GM23248 (cell line): Measurements from ENCODE around the gene MTRR. TPM values are rescaled to one million over a fixed set of nuclear protein-coding genes. Genes with fewer than 3 reads are reported as not detected.

ENCODE experiments used
- DNase-seq: peaks from one replicate; pipeline ENCODE4 v3.0.0-alpha.2; 2015
- H2AFZ ChIP-seq: fragments of 200-600 bp; sonication (generic); 2 replicates; pipeline ENCODE4 v1.6.1; 2016; ENCODE audit warnings: antibody characterized with exemption
- H3F3A ChIP-seq: fragments of 200-600 bp; sonication (generic); 2 replicates; pipeline ENCODE4 v1.6.1; 2016; ENCODE audit warnings: mild to moderate bottlenecking, antibody characterized with exemption, mixed run types; ENCODE audit not compliant: insufficient read depth
- H3K27ac ChIP-seq: fragments of 200-600 bp; sonication (generic); 2 replicates; pipeline ENCODE4 v1.5.1; 2016; ENCODE audit warnings: mild to moderate bottlenecking
- H3K27me3 ChIP-seq: fragments of 200-600 bp; sonication (generic); replicated peaks from 2 replicates; pipeline ENCODE4 v1.6.1; 2016; ENCODE audit warnings: mild to moderate bottlenecking; ENCODE audit not compliant: insufficient read depth
- H3K36me3 ChIP-seq: fragments of 200-600 bp; sonication (generic); 2 replicates; pipeline ENCODE4 v1.6.1; 2016; ENCODE audit warnings: low read depth, mild to moderate bottlenecking
- H3K4me1 ChIP-seq: fragments of 200-600 bp; sonication (generic); 2 replicates; pipeline ENCODE4 v1.6.1; 2016; ENCODE audit warnings: mild to moderate bottlenecking; ENCODE audit not compliant: insufficient read depth
- H3K4me2 ChIP-seq: fragments of 200-600 bp; sonication (generic); one replicate; pipeline ENCODE4 v1.6.1; 2016; ENCODE audit warnings: mild to moderate bottlenecking; ENCODE audit not compliant: unreplicated experiment
- H3K4me3 ChIP-seq: fragments of 200-600 bp; sonication (generic); 2 replicates; pipeline ENCODE4 v1.5.1; 2016; ENCODE audit warnings: mild to moderate bottlenecking
- H3K79me2 ChIP-seq: fragments of 200-600 bp; sonication (generic); 2 replicates; pipeline ENCODE4 v1.6.1; 2016; ENCODE audit warnings: mild to moderate bottlenecking; ENCODE audit not compliant: insufficient read depth
- H3K9ac ChIP-seq: fragments of 200-600 bp; sonication (generic); 2 replicates; pipeline ENCODE4 v1.6.1; 2016; ENCODE audit warnings: mild to moderate bottlenecking
- H3K9me2 ChIP-seq: fragments of 200-600 bp; sonication (generic); 2 replicates; pipeline ENCODE4 v1.6.1; 2016; ENCODE audit warnings: mixed run types, mild to moderate bottlenecking, moderate library complexity; ENCODE audit not compliant: insufficient read depth
- H3K9me3 ChIP-seq: fragments of 200-600 bp; sonication (generic); one replicate; pipeline ENCODE4 v1.6.1; 2017; ENCODE audit warnings: low read depth
- H4K20me1 ChIP-seq: fragments of 200-600 bp; sonication (generic); 2 replicates; pipeline ENCODE4 v1.6.0; 2016; ENCODE audit not compliant: insufficient read depth
- EZH2 ChIP-seq: fragments of 200-600 bp; sonication (generic); IDR thresholded peaks from 2 replicates; pipeline ENCODE4 v1.6.1; 2018; ENCODE audit warnings: antibody characterized with exemption, mild to moderate bottlenecking; ENCODE audit not compliant: insufficient read depth, poor library complexity, severe bottlenecking
- EZH2phosphoT487 ChIP-seq: fragments of 200-600 bp; sonication (generic); IDR thresholded peaks from 2 replicates; pipeline ENCODE4 v1.6.1; 2018; ENCODE audit warnings: antibody characterized with exemption, moderate library complexity, mild to moderate bottlenecking, low read depth; ENCODE audit not compliant: insufficient read depth
- WGBS, 2 experiments: methylation state at CpG; one replicate each; pipeline ENCODE4 v1.1.6; 2015 to 2017; ENCODE audit warnings: low lambda C conversion rate in 2 of 2, low coverage in 1 of 2; ENCODE audit errors: missing lambda C conversion rate in 2 of 2; 5-methylcytosine and 5-hydroxymethylcytosine counted together
- in situ Hi-C: fragments of 300-500 bp; cut with MboI; formaldehyde crosslinking; loops from 2 replicates; pipeline ENCODE4 v1.15.0; 2020
- polyA plus RNA-seq: library from polyadenylated mRNA; unstranded; fragments of >200 nt; fragmentation: Nextera tagmentation; extraction: Ambion mirVana; gene quantifications from 2 replicates; pipeline ENCODE4 v1.2.1, GENCODE V29; 2016
- total RNA-seq: library from RNA; depleted of rRNA; stranded (reverse); fragments of >200 nt; shearing (Covaris generic); gene quantifications from 2 replicates; pipeline ENCODE4 v1.2.3, GENCODE V29; 2014

Gene MTRR
- total and polyA plus RNA-seq, 2 experiments from 2014 or later = 27.6 to 29.3 TPM

DNA sequence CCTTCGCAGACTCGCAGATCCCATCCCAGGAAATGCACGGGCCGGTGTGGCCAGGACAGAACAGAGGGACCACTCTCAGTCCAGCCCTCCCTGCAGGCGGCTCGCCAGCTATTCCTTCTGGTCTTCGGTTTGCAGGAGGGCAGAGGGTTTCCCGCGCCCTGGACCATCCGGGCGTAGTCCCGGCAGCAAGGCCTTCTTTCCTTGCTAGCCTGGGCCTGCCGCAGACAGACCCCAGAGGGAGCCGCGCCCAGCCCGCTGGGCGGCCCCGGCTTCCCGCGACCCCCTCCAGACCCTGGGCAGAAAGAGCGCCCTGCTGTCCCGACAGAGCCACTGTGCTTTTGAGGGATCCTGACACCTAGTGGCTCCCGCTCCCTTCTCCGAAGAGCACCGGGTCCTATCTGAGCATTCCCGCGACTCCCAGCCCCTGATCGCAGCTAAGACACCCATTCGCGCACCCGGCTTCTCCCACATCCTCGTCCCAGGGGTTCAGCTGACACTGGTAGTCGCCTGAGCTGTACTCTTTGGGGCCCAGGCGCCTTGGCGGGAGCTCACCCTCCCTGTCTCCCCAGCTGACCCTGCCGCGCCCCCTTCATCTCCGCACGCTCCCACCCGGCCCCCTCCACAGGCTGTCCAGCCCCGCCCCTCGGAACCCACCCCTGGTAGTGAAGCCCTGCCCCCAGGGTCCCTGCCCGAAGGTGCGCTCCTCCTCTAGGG lies 19.1 kb upstream of the MTRR start:
- no peaks in the 10 kb centered on the region for H4K20me1 ChIP-seq
- H3K79me2 ChIP-seq = no peaks in the 10 kb centered on the region
- H3K27me3 ChIP-seq = peaks cover 20% of the 10 kb centered on the region

DNA sequence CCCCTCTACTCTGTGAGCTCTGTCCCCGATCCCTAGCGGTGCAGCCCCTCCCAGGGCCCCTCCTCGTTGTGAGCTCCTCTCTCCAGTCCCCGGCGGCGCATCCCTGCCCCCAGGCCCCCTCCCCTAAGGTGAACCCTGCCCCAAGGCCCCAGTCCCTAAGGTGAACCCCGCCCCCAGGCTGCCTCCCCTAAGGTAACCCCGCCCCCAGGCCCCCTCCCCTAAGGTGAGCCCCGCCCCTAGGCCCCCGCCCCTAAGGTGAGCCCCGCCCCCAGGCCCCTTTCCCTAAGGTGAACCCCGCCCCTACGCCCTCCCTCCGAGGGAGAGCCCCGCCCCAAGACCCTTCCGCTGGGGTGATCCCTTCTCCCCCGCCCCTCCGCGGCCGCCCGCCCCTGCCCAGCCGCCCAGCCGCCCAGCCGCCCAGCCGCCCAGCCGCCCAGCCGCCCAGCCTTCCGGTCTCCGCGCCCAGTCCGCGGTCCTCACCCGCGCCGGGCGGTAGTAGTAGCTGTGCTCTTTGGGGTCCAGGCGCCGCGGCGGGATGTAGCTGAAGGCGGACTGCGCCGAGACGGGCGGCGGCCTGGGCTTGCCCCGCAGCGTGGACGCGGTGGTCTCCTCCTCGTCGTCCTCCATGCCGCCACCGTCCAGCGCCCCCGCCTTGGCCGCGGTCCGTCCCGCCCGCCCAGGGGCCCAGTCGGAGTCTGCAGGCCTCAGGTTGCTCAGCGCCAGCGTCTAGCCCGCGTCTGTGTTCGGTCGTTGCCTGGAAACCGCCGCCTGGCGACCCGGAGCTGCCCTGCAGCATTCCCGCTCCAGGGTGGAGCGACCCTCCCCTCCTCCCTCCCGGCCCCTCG lies 18.3 kb upstream of the MTRR start, which contains the start of gene CFAP90:
TSS of gene CFAP90 (minus strand) at position 739 of the 845 bp plus-strand sequence. CDS start at position 627, 112 bp downstream.
- Histone ChIP-seq H3K27ac (no peak within 1 kb of the TSS), H3K79me2 (no peaks in the 10 kb centered on the region), H3K4me1 (no peaks in the 10 kb centered on the region), H3K4me3 (peak within 1 kb of the TSS; percentile 64), H3K9me3 (no peaks in the 10 kb centered on the region), H3F3A (no peaks in the 10 kb centered on the region), H4K20me1 (no peaks in the 10 kb centered on the region), H3K36me3 (no peaks in the 10 kb centered on the region), H2AFZ (peak within 1 kb of the TSS; percentile 39; the same call in 1 of the 2 replicates), H3K27me3 (peaks cover 20% of the 10 kb centered on the region), H3K4me2 (peak within 1 kb of the TSS; percentile 41), H3K9me2 (no peaks in the 10 kb centered on the region), H3K9ac (no peak within 1 kb of the TSS)
- in situ Hi-C loops = no loop called here
- TF ChIP-seq EZH2 = no peak
- peak; percentile 64 for DNase-seq
- 4 to 5% methylated on average over 20 to 51 of the region's 76 CpGs for WGBS, 2 experiments

More for the DNA sequence above, 19.1 kb upstream of the MTRR start:
- Histone ChIP-seq H3K4me2 (no peak overlapping the region), H3K4me3 (no peak overlapping the region), H3K36me3 (no peaks in the 10 kb centered on the region), H3K9me2 (no peaks in the 10 kb centered on the region), H3K9me3 (no peaks in the 10 kb centered on the region), H3F3A (no peaks in the 10 kb centered on the region), H2AFZ (no peak overlapping the region), H3K4me1 (no peaks in the 10 kb centered on the region), H3K9ac (no peak overlapping the region), H3K27ac (no peak overlapping the region)
- in situ Hi-C loops = no loop called here
- TF ChIP-seq EZH2 = peak; percentile 73
- no peak for TF ChIP-seq EZH2phosphoT487
- WGBS, 2 experiments = 17 to 25% methylated on average over 25 to 43 of the region's 44 CpGs
- peak; percentile 18 for DNase-seq

DNA sequence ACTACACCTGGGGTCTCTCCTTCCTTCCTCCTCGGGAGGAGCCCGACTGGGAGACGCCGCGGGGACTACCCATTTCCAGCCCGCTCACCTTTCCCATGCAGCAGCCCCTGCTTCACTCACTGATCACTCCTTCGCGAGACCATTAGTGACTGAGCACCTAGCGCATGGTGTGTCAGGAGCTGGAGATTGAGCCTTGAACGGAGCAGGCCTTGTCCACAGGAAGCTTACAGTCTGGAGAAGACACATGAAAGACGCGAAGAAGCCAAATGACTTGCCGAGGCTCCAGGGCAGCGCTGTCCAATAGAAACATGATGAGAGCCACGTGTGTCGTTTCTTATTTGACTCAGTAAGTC lies 17.7 kb upstream of the MTRR start:
- in situ Hi-C loops = no loop called here
- Histone ChIP-seq H4K20me1 (no peaks in the 10 kb centered on the region), H3K36me3 (no peaks in the 10 kb centered on the region), H3K79me2 (no peaks in the 10 kb centered on the region), H3K27me3 (peaks cover 20% of the 10 kb centered on the region), H3K4me3 (peak overlapping the region; percentile 64; the same call in 1 of the 2 replicates), H3K9me3 (no peaks in the 10 kb centered on the region), H2AFZ (0 out of 2 replicates have a peak overlapping the region, but pooled peaks have one; percentile 39), H3K4me2 (peak overlapping the region; percentile 41), H3F3A (no peaks in the 10 kb centered on the region), H3K9ac (no peak overlapping the region), H3K27ac (no peak overlapping the region), H3K9me2 (no peaks in the 10 kb centered on the region), H3K4me1 (no peaks in the 10 kb centered on the region)
- WGBS, 2 experiments = 67 to 86% methylated on average over 13 to 16 of the region's 16 CpGs
- DNase-seq = no peak
- TF ChIP-seq EZH2phosphoT487 = no peak
- TF ChIP-seq EZH2 = no peak

DNA sequence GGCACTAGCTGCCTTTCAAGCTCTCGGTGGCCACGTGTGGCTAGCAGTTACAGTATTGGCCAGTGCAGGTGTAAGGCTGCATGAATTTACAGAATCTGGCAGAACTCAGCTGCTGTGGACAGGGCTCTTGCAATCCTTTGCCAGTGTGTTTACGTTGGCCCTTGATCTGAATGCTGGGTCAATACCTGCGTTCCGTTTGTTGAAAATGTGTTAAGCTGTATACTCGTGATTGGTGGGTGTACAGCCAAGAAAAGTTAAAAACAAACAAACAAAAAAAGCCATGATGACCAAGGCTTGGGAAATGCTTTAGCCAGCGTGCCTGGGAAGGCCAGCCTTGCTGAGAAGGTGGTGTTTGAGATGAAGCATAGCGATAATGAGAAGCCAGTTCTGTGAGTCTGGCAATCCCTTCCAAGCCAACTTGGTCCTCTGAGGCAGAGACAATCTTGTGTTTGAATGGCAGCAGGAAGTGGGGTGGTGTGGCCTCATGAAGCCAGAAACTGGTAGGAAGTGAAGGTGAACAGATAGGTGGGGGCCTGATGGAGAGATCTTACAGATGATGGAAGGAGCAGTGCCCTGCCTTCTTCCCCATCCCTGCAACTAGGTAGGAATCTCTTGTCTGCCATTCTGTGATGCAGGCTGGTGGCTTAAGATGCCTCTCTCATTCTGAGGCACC lies 17.2 kb upstream of the MTRR start:
- no peaks in the 10 kb centered on the region for H3K79me2 ChIP-seq
- H3K9me3 ChIP-seq = no peaks in the 10 kb centered on the region
- no peak overlapping the region for H3K27ac ChIP-seq
- H3K4me1 ChIP-seq = no peaks in the 10 kb centered on the region
- no peak overlapping the region for H2AFZ ChIP-seq
- in situ Hi-C loops = no loop called here
- no peaks in the 10 kb centered on the region for H3K9me2 ChIP-seq
- no peaks in the 10 kb centered on the region for H3F3A ChIP-seq
- DNase-seq = no peak
- TF ChIP-seq EZH2phosphoT487 = no peak
- no peak for TF ChIP-seq EZH2
- H3K4me3 ChIP-seq = no peak overlapping the region
- H4K20me1 ChIP-seq = no peaks in the 10 kb centered on the region
- H3K36me3 ChIP-seq = no peaks in the 10 kb centered on the region
- 74 to 75% methylated on average over 8 of the region's 8 CpGs for WGBS, 2 experiments
- no peak overlapping the region for H3K9ac ChIP-seq
- no peak overlapping the region for H3K4me2 ChIP-seq
- H3K27me3 ChIP-seq = peaks cover 20% of the 10 kb centered on the region
